Suprapubic skin (tissue), 4 donors: ENCODE data around the gene ARHGEF11.

Source experiments
- CTCF ChIP-seq, 2 donors: fragments of 200-600 bp in 1 of 2; fragments of 450-650 bp in 1 of 2; sonication (generic) in 1 of 2; IDR thresholded peaks; one replicate each; pipeline ENCODE4 v1.5.1; 2016 to 2019; ENCODE audit warnings: antibody characterized with exemption in 2 of 2, mild to moderate bottlenecking in 1 of 2, moderate library complexity in 1 of 2
- POLR2A ChIP-seq, 2 donors: fragments of 450-650 bp; IDR thresholded peaks; one replicate each; pipeline ENCODE4 v1.6.1; 2017; ENCODE audit warnings: antibody characterized with exemption in 2 of 2, mild to moderate bottlenecking in 2 of 2, moderate library complexity in 2 of 2
- POLR2AphosphoS5 ChIP-seq, 3 donors: sonication (generic); formaldehyde crosslinking; IDR thresholded peaks; one replicate each; pipeline ENCODE4 v1.6.1; 2017; ENCODE audit warnings: antibody characterized with exemption in 3 of 3

GRCh38 chr1:156959414-156959813 is 86.1 kb downstream of the ARHGEF11 start:
- no peak for TF ChIP-seq CTCF (IDR thresholded peaks at IDR 0.05)
- no peak for TF ChIP-seq POLR2A (IDR thresholded peaks at IDR 0.05)
- TF ChIP-seq POLR2AphosphoS5 (IDR thresholded peaks at IDR 0.05): no peak
